ENCODE measurements around the gene CLSTN1.
"Not testable (repeated sequence)": the region's sequence is repeated elsewhere in the genome, so short reads cannot be mapped to it uniquely, and the experiment has no call there.

CLSTN1 gene

DNA sequence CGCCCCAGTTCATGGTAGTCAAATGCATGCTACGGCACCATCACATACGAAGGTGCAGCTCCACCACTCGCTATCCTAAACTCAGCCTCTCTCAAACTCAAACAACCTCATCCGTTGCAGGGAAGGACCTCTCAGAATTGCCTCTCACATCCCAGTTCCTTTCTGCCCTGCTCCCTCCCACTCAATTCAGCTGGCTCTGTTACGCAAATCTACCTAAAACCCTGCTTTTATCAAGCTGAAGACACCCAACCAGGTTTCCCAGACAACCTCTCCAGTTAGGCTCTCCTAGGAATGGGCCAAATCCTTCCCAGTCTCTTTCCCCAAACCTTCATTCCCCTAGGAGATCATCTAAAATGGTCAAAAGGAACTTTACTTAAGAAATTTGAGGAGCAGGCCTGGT is 62.9 kb downstream of the CLSTN1 start:
- no peak for DNase-seq

DNA sequence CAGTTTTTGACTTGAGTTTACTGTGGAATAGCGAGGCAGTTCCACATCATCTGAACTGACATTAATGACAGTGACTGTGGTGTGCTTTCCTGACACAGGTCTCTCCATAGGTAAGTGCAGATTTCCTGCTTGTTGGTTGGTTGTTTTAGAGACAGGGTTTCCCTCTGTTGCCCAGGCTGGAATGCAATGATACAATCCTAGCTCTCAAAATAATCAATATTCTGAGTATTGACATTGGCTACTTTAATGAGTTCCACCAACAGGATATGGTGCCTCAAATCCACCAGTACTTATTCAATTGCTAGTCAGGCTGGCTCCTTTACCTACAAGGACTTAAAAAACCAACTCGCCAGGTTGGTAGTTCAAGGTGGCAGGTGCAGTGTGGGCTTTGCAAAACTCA is 63.8 kb downstream of the CLSTN1 start:
- no peak for DNase-seq

DNA sequence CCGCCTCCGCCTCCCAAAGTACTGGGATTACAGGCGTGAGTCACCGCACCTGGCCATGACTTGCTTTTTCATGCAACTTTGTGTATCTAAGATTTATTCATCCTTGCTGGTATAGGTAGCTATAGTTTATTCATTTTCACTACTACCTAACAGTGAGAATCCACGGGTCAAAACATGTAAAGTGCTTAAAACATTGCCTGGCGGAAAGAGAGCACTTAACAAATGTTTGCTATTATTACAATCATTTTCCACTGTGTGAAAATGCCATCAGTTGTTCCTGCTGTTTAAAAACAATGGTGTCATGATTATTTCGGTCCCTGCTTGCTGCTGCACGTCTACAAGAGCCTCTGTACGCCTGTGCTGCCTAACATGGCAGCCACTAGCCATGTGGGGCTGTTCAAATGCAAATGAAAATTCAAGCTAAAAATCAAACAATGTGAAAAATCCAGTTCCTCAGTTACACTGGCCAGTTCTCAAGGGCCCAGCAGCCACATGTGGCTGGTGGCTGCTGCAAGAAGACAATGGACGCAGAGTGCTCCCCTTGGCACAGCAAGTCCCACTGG is 65.1 kb downstream of the CLSTN1 start:
- no peak for DNase-seq

DNA sequence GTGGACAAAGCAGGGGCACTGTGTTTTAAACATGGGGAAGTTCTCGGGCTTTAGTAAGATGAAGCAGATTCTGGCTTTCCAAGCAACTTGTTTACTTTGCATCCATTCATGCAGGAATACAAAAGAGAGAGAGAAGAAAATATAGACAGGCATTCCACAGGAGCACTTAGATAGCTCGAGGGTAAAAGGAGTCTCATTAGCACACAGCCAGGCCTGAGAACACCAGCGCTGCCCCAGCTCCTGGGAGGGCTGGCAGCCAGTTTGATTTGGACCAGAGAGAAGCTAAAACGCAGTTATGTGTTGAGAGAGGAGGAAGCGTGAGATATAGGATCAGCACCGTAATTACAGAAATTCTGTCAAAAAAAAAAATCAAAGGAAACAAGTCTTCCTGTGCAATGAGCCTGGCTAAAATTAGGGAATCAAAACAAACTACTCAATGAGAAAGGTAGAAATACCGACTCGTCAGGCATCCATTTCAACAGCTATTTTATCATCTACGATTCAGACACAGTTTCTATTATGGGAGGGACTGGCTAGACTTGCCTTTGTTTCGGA is 68.2 kb downstream of the CLSTN1 start:
- no peak for DNase-seq

DNA sequence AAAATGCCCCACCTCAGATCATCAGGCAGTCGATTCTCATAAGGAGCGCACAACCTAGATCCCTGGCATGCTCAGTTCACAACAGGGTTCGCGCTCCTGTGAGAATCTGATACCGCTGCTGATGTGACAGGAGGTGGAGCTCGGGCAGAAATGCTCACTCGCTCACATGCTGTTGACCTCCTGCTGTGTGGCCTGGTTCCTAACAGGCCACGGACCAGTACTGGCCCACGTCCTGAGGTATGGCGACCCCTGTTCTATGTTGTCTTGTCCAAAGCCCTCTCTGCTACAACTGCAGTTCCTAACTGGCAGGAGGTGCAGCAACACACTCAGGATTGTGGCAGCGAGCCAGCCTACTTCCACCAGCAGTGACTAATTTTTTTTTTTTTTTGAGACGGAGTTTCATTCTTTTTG is 70.6 kb downstream of the CLSTN1 start:
- DNase-seq, result peak; percentile 62

DNA sequence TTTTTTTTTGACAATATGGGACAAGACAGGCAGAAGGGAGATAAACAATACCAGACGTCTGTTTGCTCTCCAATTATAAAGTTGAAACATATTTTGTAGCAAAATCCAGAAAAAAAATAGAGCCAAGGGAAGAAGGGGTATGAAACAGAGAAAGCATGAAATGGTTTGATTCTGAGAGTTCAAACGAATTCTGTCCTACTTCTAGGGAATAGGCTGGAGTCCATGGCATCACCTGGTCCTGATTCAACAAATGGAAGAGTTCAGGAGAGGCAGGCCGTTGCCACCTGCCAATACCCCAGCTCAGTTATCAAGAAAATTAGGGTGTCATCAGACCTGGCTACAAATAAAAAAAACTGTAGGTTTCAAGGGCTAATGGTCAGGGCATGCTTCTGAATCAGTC is 71.8 kb downstream of the CLSTN1 start:
- no peak for DNase-seq

DNA sequence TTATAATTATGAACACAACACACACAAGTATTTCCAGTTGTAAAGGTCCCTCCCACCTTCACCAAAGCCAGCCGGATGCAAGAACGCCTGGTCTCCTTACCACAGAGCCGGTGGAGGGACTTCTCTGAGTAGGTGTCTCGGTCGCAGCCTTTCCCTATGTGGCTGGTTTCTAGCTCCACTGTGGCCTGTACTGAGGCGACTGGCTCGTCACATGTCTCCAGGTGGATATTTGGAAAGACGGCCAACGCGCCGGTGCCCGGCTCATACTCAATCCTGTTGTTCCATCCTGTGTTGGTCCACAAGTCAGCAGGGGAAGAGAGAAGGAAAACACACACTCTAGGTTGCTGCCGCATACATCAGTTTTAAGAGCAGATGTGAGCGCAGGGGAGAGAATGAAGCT is 74.4 kb downstream of the CLSTN1 start:
- DNase-seq, result no peak

DNA sequence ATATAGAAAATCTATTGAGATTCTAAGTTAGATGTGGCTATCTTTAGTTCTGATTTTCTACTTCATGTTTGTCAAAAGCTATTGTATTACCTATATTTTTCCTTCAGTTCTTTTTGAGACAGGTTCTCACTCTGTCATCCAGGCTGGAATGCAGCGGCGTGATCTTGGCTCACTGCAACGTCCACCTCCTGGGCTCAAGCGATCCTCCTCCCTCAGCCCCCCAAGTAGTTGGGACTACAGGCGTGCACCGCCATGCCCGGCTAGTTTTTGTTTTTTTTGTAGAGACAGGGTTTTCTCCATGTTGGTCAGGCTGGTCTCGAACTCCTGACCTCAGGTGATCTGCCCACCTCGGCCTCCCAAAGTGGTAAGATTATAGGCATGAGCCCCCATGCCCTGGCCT is 75.4 kb downstream of the CLSTN1 start:
- not testable (repeated sequence) for DNase-seq

DNA sequence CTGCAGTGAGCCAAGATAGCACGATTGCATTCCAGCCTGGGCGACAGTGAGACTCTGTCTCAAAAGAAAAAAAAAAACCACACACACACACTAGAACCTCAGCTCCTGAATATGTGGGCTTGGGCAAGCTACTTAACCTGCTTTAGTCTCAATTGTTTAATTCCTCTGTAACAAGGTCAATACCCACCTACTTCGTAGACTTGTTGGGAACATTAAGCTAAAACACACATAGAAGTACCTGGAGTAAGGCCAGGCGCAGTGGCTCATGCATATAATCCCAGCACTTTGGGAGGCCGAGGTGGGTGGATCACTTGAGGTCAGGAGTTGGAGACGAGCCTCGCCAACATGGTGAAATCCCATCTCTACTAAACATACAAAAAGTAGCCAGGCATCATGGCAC is 77.1 kb downstream of the CLSTN1 start:
- DNase-seq, result peak; percentile 21

DNA sequence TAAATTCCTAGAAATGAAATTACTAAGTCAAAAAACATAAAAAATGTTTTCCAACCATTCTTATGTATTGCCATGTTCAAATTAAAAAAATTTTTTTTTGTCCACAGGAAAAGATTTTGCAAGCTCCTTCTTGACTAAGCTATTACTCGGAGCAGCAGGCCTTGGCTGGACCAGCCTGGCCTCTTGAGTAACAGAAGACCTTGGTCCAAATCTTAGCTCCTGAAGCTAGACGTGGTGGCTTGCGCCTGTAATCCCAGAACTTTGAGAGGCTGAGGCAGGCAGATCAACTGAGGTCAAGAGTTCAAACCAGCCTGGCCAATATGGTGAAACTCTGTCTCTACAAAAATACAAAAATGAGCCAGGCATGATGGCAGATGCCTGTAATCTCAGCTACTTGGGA is 77.6 kb downstream of the CLSTN1 start:
- DNase-seq, result no peak

DNA sequence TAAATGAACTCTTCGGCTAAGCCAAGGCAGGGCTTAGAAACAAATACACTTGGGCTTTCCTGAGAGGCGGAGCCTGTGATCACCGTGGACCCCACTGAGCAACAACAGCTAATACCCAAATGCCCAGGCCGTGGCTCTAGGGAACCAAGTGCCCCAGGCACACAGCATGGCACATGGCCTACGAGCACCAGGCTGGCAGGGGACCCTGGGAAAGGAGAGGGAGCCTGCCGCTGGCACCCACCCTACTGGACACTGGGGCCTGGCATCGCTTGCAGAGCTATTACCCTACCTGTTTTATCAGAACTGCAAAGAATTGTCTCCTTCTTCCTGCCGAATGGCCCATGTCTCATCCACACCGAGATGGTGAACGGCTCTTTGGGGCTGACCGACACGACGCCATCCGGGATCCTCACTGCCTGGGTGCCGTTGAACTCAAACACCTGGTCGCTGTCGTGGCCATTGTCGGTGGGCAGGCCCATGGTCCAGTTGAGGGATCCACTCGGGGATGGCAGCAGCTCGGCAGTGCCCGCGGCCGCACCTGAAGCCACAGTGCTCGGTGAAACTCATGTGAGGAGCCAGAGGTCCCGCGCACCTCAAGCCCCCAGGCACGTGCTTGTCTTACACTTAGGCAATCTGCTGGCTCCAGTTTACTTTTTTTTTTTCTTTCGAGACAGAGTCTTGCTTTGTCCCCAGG is 79.5 kb downstream of the CLSTN1 start:
- no peak for DNase-seq

DNA sequence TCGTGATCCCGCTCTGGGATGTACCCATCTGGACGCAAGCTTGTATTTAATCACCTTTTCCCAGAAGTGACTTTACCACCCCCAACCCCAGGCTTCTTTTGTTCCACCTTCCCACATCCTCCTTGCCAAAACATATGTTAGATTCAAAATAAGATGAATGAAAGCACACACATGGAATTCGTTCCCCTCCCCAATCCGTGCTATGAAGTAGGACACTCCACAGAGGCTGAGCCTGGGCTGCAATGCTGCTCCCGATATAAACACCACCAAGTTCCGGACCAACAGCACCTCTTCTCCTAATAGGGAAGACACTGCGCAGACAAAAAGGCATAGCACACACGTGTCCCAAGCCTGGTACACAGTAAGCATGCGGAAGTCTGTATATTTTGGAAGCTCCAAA is 86.1 kb downstream of the CLSTN1 start:
- DNase-seq, result no peak

DNA sequence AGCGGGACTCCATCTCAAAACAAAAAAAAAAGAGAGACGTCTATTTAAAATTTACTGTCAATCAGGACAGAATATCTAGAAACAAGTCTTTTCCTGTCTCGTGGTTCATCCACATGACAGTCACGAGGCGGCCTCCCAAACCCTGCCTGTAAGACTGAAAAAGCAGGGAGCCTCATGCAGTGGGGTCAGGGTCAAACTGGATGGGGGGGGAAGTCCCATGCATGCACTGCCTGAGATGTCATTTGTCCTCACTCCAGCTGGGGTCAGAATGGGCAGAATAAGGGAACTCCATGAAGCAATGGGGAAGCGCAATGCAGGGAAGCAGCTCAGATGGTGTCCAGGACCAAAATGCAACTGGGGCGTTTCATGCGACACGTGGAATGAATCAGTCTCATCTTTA is 86.7 kb downstream of the CLSTN1 start:
- DNase-seq, result no peak

DNA sequence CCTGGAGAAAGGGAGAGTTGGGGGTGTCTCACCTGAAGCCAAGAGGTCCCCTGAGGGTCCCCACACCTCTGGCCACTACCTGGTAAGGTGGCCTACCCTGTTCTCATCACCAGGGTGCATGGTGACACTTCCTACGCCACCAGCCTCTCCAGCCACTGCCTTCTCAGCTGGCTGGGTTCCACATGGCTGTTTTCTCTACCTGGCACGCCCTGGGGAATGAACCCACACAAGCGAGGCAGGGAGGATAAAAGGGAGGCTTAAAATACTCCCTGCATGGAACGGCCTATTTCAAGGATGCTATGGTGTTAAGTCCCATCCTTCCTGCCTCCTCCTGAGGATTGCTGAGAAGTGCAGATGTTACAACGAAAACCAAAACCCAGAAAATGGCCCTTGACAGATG is 87.5 kb downstream of the CLSTN1 start:
- DNase-seq, result no peak

DNA sequence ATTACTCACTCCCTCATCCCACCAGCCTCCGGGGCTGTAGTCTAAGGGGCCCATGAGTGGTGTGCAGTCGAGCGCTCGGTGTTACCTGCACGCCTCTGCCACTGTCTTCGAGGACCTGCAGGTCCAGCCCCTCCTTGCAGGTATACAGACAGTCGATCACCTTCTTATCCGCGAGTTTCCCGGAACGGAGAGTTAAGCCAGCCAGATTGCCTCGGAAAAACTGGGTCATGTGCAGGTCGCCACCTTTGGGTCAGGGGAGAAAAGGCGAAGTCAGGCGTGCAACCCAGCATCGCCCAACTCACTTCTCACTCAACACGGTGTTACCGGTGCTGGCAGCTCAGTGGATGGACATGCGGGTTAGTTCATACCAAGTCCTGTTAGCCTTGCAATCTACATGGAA is 88.0 kb downstream of the CLSTN1 start:
- DNase-seq, result no peak

DNA sequence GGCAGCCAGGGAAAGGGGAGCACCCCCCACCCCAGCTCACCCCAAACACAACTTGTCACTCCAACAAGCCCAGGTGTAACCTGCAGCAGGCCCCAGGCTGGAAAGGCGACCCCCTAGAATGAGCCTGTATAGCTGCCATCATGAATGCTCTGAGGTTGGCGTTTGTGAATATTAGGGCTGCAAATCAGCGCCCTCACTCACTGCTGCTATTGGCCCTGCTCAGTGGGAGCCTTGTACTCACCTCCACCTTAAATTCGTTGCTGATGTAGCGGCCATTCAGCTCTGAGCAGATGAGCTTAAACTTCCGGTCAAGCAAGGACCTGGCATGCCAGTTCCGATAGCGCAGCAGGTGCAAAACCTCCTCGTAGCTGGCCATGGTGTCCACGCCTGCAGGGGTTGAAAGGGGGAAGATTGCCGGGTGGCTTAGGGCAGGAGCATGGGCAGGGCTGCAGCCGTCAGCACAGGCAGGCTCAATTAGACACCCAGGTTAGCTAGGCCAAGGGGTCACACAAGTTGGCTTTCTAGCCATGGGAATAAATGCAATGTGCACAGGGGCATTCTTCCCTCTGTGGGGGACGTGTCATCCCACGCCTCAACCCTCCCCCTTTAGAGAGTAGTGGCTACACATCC is 90.5 kb downstream of the CLSTN1 start:
- DNase-seq, result no peak

DNA sequence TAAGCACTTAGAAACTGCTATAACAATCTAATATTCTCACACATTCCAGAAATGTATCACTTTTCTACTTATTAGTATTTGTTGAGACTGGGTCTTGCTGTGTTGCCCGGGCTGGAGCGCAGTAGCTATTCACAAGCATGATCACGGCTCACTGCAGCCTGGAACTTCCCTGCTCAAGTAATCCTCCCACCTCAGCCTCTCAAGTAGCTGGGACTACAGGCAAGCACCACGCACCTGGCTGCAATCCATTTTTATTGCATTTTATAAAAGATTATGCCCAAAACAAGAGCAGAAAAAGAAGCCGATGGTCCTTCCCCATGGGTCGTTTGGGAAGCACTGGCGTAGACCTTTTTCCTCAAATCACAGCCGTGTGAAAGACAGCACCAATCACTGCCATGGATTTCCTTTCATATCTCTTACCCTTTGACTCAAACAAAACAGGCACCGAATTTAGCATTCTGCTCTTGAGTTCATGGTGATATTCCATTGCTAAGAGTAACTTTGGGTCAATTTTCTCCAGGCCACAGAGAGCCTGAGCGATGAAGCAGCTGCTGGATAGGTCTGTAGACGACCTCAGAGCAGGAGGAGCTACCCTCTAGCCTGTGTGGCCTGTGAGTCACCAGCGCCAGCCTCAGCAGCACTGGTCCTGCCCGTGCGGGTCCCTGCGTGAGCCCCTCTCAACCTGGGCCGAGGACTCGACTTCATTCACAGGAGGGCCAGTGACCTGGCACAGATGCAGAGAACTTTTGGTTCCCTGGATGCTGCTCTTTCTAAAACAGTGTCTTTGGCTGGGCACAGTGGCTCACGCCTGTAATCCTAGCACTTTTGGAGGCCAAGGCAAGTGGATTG is 91.4 kb downstream of the CLSTN1 start:
- DNase-seq, result no peak

DNA sequence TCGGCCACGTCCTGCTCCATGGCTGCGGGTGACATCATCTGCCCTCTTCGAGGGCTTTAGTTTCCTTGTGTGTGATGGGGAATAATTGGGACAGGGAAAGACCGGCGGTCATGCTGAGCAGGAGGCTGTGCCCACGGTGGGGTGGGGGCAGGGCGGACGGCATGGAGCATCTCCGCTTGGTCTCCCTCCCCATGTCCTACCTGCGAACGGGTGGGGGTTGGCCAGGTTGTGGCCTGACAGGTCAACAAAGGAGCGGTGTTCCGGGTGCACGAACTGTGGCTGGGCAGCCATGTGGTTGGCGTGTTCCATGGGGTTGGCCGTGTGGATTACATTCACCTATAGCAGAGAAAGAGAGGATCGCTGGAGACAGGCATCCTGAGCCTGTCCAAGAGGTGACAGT is 92.2 kb downstream of the CLSTN1 start:
- DNase-seq, result no peak

DNA sequence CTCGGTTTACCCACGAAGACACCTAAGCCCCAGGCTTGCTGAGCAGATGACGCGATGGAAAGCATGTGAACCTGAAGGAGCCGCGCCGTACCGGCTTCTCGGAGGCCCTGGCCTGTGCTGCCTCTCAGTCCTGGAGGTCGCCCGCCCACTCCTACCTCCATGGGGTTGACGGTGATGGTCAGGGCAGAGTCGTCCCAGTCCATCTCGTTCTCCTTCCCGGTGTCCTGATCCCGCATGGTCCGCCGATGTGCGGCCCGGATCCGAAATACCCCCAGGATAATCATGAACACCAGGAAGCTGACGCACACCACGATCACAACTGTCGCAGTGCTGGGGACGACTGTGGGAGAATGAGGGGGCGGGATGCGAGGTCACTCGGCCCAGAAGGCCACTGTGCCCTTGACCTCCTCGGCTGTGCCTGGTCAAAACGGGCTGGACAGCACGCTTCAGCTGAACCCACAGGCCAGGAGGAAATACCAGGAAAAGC is 92.7 kb downstream of the CLSTN1 start:
- DNase-seq, result no peak

DNA sequence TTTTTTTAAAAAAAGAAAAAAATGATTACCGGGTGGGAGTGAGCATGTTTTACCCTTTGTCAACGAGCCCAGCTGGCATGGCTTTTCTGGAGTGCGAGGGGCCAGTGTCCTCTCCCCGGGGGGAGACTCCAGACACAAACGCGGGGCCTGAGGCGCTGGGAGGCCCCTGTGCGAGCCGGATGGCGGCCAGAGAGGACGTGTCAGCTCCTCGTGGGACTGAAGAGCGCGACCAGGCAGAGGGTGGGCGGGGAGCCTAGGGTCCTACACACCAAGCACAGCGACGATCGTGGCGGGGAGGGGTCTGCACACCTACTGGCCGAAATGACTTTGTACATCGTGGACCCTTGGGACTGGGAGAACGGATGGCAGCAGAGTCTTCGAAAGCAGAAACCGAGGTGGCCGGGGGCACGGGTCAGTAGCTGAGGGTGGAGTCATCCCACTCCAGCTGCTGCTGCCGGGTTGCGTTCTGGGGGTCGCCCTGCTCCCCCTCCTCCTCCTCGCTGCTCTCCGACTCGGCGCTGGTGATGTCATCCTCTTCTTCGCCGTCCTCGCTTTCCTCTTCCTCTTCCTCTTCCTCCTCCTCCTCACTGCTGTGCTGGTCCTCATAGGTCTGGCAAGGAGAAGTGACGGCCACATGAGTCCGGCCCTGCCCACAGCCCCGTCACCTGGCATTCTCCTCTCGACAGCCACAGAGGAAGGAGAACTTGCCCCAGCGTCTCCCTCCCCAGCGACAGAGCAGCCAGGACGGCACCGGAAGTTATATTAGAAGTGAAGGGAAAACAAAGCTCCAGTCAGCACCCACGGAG is 93.5 kb downstream of the CLSTN1 start:
- DNase-seq, result no peak

DNA sequence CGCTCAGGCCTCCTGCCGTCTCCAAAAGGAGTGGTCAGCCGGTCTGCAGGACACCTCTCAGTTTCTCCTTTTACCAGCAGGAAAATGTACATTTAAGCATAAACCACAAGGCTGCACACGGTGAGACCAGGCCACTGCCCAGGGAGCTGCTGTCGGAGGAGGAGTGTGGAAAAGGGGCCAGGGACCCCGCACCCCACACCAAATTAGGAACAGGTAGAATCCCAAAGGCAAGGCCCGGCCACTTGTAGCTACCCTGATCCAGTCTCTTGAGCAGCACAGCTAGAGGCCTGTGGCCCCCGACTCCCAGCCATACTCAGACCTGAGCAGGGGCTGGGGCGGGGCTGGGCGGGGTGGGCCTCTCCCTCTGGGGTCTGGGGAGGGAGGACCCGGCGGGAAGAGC is 94.2 kb downstream of the CLSTN1 start:
- DNase-seq, result no peak
